GM19463 (cell line): Measurements from ENCODE around the gene MCFD2.

Source experiments
- ATAC-seq: cut with Tn5 transposase; IDR thresholded peaks from one replicate; pipeline ENCODE4 v1.9.1; 2021; ENCODE audit warnings: mild to moderate bottlenecking, moderate library complexity; ENCODE audit not compliant: unreplicated experiment

The MCFD2 gene

DNA sequence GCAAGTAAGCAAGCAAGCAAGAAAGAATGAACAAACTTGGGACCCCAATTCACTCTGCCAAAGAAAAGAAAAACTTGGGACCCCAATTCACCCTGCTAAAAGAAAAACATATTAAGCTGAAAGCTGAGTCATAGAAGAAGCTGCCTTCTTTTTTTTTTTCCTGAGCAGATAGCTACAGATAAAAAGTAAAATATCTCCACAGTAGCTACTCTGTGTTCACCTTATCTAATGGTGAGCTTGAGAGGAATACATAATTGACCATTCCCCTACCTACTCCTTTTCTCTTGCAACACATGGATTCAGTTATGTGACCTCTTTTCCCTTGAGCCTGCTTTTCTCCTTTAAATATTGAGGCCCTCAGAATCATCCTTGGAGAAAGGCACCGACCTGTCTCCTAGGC, 63.0 kb downstream of the MCFD2 start:
- ATAC-seq = no peak

DNA sequence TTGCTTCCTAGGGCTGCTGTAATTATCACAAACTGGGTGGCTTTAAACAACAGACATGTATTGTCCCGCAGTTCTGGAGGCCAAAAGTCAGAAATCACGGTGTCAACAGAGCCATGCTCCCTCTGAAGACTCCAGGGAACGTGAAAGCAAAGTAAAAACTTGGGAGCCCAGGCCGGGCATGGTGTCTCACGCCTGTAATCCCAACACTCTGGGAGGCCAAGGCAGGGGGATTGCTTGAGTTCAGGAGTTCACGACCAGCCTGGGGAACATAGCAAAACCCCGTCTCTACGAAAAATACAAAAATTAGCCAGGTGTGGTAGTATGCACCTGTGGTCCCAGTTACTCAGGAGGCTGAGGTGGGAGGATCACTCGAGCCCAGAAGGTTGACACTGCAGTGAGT, 63.5 kb downstream of the MCFD2 start:
- ATAC-seq = no peak
